Stomach (tissue), 9 donors: ENCODE measurements around the gene PTGDS. TPM values are rescaled to one million over a fixed set of nuclear protein-coding genes. Genes with fewer than 3 reads are reported as not detected.

Experiments used
- DNase-seq, 2 donors: peaks; one replicate each; pipeline versions ENCODE4 v3.0.0 to v3.0.0-alpha.2; 2013 to 2019
- H3K27ac ChIP-seq, 5 donors: fragments of 200-600 bp in 4 of 5; sonication (generic) in 4 of 5; one replicate each; pipeline ENCODE4 v1.5.1; 2013 to 2019; ENCODE audit warnings: mild to moderate bottlenecking in 1 of 5, moderate library complexity in 1 of 5
- H3K27me3 ChIP-seq, 3 donors: fragments of 200-600 bp; sonication (generic); one replicate each; pipeline ENCODE4 v1.5.1; 2017 to 2019; ENCODE audit warnings: mixed run types in 1 of 3
- H3K36me3 ChIP-seq, 4 donors: fragments of 200-600 bp; sonication (generic); 1 replicate in 3 of 4; 2 replicates in 1 of 4; pipeline ENCODE4 v1.5.1; 2016 to 2019
- H3K4me1 ChIP-seq, 4 donors: fragments of 200-600 bp; sonication (generic); one replicate each; pipeline ENCODE4 v1.5.1; 2016 to 2019
- H3K4me3 ChIP-seq, 4 donors: fragments of 200-600 bp; sonication (generic) in 3 of 4; one replicate each; pipeline ENCODE4 v1.5.1; 2016 to 2019; ENCODE audit warnings: mild to moderate bottlenecking in 1 of 4
- H3K9me3 ChIP-seq, 4 donors: fragments of 200-600 bp; sonication (generic); one replicate each; pipeline ENCODE4 v1.5.1; 2016 to 2019
- CTCF ChIP-seq, 7 experiments: fragments of 450-650 bp in 4 of 7; fragments of 200-600 bp in 3 of 7; sonication (generic) in 3 of 7; IDR thresholded peaks; one replicate each; pipeline ENCODE4 v1.5.1; 2016 to 2019; ENCODE audit warnings: antibody characterized with exemption in 7 of 7, control low read depth in 2 of 7, mild to moderate bottlenecking in 1 of 7
- EP300 ChIP-seq: sonication (generic); formaldehyde crosslinking; IDR thresholded peaks from one replicate; pipeline ENCODE4 v1.6.1; 2017; ENCODE audit warnings: antibody characterized with exemption
- POLR2A ChIP-seq, 4 donors: fragments of 450-650 bp; IDR thresholded peaks; one replicate each; pipeline ENCODE4 v1.6.1; 2016; ENCODE audit warnings: antibody characterized with exemption in 4 of 4, control low read depth in 2 of 4, mild to moderate bottlenecking in 1 of 4, moderate library complexity in 1 of 4
- POLR2AphosphoS5 ChIP-seq, 3 donors: sonication (generic); formaldehyde crosslinking; IDR thresholded peaks; one replicate each; pipeline ENCODE4 v1.6.1; 2016; ENCODE audit warnings: antibody characterized with exemption in 3 of 3
- WGBS, 5 donors: extraction: QIAGEN DNeasy Blood & Tissue Kit in 3 of 5; methylation state at CpG; one replicate each; pipeline versions ENCODE4 v1.1.5 to v1.1.7; 2013 to 2018; 5-methylcytosine and 5-hydroxymethylcytosine counted together
- intact Hi-C: fragments of 100-400 bp; cut with DNase I; formaldehyde crosslinking; loops from one replicate; pipeline ENCODE4 v1.15.1; 2023; ENCODE audit warnings: low total_unique reads
- polyA plus RNA-seq, 3 donors: library from polyadenylated mRNA; stranded (reverse); fragments of 200-250 nt; gene quantifications; one replicate each; pipeline ENCODE4 v1.2.3, GENCODE V29; 2013
- total RNA-seq, 5 donors: library from RNA; depleted of rRNA; stranded (reverse); fragments of >200 nt; gene quantifications; one replicate each; pipeline versions ENCODE4 v1.1.0 to v1.2.3, GENCODE V29; 2014 to 2016
- donor health status: healthy with polysubstance abuse.
- donor health status: Bipolar disorder and iron deficiency.
- donor health status: healthy.

Gene PTGDS
- total and polyA plus RNA-seq, 8 donors, result 2.3 to 64.4 (median 30.6) TPM

- no peaks in the 10 kb centered on the region for H3K9me3 ChIP-seq
- no peak overlapping the region for H3K27ac ChIP-seq
- peaks cover 0 to 26% (median 0%) of the 10 kb centered on the region in 3 donors for H3K27me3 ChIP-seq
- intact Hi-C loops, result no loop called here
- peak in 1 of 2 donors; percentile 50 for DNase-seq
- whole genome bisulfite sequencing, 5 donors, result 29 to 42% (median 35%) methylated on average over 23 of the region's 23 CpGs
- H3K4me1 ChIP-seq, result peaks cover 18 to 31% (median 26%) of the 10 kb centered on the region in 4 donors
- TF ChIP-seq POLR2AphosphoS5 (IDR thresholded peaks at IDR 0.05) (no peak), CTCF (IDR thresholded peaks at IDR 0.05) (no peak), EP300 (no peak), POLR2A (IDR thresholded peaks at IDR 0.05) (no peak)
- H3K36me3 ChIP-seq, result no peaks in the 10 kb centered on the region
- H3K4me3 ChIP-seq, result no peak overlapping the region
Measured at GRCh38 chr9:136965771-136966484, 11.4 kb upstream of the PTGDS start.

DNA sequence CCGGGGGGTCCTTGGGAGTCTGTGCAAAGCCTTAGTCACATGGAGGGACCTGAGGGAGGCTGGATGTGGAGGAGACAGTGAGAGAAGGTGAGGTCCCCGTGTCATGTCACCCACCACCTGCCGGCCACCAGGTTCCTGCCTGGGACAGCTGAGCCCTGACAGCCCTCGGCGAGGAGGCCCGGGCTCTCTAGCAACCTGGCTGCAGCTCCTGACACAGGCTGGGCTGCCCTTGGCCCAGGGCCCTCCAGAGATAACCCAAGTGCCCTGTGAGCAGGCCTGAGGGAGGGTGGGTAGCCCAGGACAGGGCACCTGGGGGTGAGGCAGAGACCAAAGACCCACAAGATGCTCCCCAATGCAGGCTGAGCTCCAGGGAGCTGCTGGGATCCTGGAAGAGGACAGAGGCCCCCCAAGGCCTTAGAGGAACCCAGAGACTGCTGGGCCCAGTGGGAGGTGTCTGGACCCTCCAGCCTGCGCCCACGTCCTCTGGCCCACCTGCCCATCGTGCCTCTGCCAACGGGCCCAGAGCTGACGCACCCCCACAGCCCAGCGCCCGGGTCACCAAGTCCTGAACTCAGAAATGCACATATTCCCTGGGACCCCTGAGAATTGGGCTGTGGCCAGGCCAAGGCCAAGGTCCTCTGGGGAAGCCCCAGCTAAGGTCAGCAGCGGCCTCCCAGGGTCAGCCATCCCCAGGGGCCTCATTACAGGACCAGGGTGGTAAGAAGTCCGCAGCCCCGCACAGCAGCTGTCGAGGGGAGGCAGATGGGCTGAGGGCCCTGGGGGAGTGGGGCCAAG, 8.8 kb upstream of the PTGDS start:
- intact Hi-C loops, result no loop called here
- Histone ChIP-seq H3K27me3 (peaks cover 0 to 26% (median 0%) of the 10 kb centered on the region in 3 donors), H3K9me3 (no peaks in the 10 kb centered on the region), H3K4me3 (no peak overlapping the region), H3K4me1 (peaks cover 9 to 20% (median 15%) of the 10 kb centered on the region in 4 donors), H3K36me3 (no peaks in the 10 kb centered on the region), H3K27ac (no peak overlapping the region)
- TF ChIP-seq POLR2AphosphoS5 (IDR thresholded peaks at IDR 0.05), result no peak
- no peak for TF ChIP-seq CTCF (IDR thresholded peaks at IDR 0.05)
- no peak for TF ChIP-seq POLR2A (IDR thresholded peaks at IDR 0.05)
- TF ChIP-seq EP300, result no peak
- DNase-seq, result no peak
- 60 to 81% (median 73%) methylated on average over 10 to 17 of the region's 17 CpGs for WGBS, 5 donors

GRCh38 chr9:136969150-136969549, 8.2 kb upstream of the PTGDS start:
- no peak overlapping the region for H3K27ac ChIP-seq
- intact Hi-C loops, result no loop called here
- H3K27me3 ChIP-seq, result peaks cover 0 to 26% (median 0%) of the 10 kb centered on the region in 3 donors
- no peak for DNase-seq
- no peak overlapping the region for H3K4me3 ChIP-seq
- no peak for TF ChIP-seq EP300
- no peak for TF ChIP-seq POLR2AphosphoS5 (IDR thresholded peaks at IDR 0.05)
- no peak for TF ChIP-seq POLR2A (IDR thresholded peaks at IDR 0.05)
- H3K4me1 ChIP-seq, result peaks cover 6 to 17% (median 11%) of the 10 kb centered on the region in 4 donors
- no peaks in the 10 kb centered on the region for H3K9me3 ChIP-seq
- WGBS, 5 donors, result 75 to 86% (median 80%) methylated on average over 3 to 17 of the region's 17 CpGs
- no peaks in the 10 kb centered on the region for H3K36me3 ChIP-seq

DNA sequence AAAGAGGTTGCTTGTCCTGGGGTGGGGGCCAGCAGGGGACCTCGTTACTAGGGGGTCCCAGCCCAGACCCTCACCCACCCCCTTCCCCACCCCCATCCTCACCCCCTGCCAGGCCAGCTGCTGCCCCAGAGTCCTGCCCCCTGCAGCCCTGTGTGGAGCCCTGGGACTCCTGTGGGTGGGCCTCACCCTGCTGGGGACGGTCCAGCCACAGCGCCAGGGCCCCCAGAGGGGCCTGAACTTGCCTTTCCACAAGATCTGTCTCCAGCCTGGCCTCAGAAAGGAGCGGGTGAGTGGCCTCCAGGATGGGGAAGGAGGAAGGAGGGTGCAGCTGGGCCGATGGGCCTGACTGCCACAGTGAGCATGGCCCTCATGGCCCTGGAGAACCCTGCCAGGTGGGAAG, 7.5 kb upstream of the PTGDS start:
- H3K9me3 ChIP-seq, result no peaks in the 10 kb centered on the region
- H3K4me3 ChIP-seq, result no peak overlapping the region
- peaks cover 0 to 26% (median 0%) of the 10 kb centered on the region in 3 donors for H3K27me3 ChIP-seq
- no peaks in the 10 kb centered on the region for H3K36me3 ChIP-seq
- TF ChIP-seq CTCF (IDR thresholded peaks at IDR 0.05), result no peak
- 72 to 97% (median 85%) methylated on average over 3 to 5 of the region's 5 CpGs for WGBS, 5 donors
- H3K27ac ChIP-seq, result no peak overlapping the region
- intact Hi-C loops, result no loop called here
- DNase-seq, result no peak
- H3K4me1 ChIP-seq, result peaks cover 0 to 11% (median 5%) of the 10 kb centered on the region in 4 donors
